Nephron progenitor cell (in vitro differentiated cells): Measurements from ENCODE around the gene UTS2.

Experiments used
- DNase-seq: peaks from one replicate; pipeline ENCODE4 v3.0.0; 2021
- H3K27ac Mint-ChIP-seq: 2 replicates; pipeline ENCODE4 v1.8.0; 2021; ENCODE audit warnings: mild to moderate bottlenecking, moderate library complexity, mixed read lengths
- H3K27me3 Mint-ChIP-seq: 2 replicates; pipeline ENCODE4 v1.8.0; 2021; ENCODE audit warnings: mild to moderate bottlenecking, low read depth, mixed read lengths; ENCODE audit not compliant: poor library complexity
- H3K36me3 Mint-ChIP-seq: 2 replicates; pipeline ENCODE4 v1.8.0; 2021; ENCODE audit warnings: low read depth, mixed read lengths
- H3K4me1 Mint-ChIP-seq: 2 replicates; pipeline ENCODE4 v1.8.0; 2021; ENCODE audit warnings: mixed read lengths
- H3K4me3 Mint-ChIP-seq: 2 replicates; pipeline ENCODE4 v1.8.0; 2021; ENCODE audit warnings: mild to moderate bottlenecking, moderate library complexity, mixed read lengths
- H3K9me3 Mint-ChIP-seq: 2 replicates; pipeline ENCODE4 v1.8.0; 2021; ENCODE audit warnings: mild to moderate bottlenecking, moderate library complexity, mixed read lengths
- TF ChIP-seq, protein P1 (sequence below): fragments of 200-600 bp; sonication (generic); IDR thresholded peaks from 2 replicates; pipeline ENCODE4 v1.5.0; 2021; ENCODE audit warnings: antibody characterized with exemption

The UTS2 gene

DNA sequence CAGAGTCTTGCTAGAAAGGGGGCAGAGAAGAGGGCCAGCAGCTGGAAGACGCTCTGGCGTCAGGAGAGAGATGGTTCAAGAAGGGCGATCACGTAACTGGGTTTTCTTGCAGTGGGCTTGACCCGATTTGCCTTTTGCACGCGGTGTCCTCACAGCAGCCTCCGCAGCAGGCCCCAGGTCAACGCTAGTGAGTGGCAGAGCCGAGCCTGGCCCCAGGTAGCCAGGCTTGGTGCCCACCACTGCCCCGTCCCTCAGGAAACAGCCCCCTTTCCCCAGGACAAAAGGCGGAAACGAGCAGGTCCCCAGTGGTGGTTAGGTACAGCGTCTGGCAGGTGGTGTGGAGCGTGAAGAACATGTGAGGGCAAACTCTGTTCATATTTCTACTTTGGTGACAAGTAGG lies 8.6 kb upstream of the UTS2 start:
- Mint-ChIP-seq H3K27ac (peak overlapping the region; percentile 40), H3K9me3 (no peaks in the 10 kb centered on the region), H3K27me3 (no peaks in the 10 kb centered on the region), H3K36me3 (no peaks in the 10 kb centered on the region), H3K4me3 (no peak overlapping the region), H3K4me1 (peaks cover 9% of the 10 kb centered on the region)
- TF ChIP-seq, protein P1, sequence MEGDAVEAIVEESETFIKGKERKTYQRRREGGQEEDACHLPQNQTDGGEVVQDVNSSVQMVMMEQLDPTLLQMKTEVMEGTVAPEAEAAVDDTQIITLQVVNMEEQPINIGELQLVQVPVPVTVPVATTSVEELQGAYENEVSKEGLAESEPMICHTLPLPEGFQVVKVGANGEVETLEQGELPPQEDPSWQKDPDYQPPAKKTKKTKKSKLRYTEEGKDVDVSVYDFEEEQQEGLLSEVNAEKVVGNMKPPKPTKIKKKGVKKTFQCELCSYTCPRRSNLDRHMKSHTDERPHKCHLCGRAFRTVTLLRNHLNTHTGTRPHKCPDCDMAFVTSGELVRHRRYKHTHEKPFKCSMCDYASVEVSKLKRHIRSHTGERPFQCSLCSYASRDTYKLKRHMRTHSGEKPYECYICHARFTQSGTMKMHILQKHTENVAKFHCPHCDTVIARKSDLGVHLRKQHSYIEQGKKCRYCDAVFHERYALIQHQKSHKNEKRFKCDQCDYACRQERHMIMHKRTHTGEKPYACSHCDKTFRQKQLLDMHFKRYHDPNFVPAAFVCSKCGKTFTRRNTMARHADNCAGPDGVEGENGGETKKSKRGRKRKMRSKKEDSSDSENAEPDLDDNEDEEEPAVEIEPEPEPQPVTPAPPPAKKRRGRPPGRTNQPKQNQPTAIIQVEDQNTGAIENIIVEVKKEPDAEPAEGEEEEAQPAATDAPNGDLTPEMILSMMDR = no peak
- DNase-seq = no peak

DNA sequence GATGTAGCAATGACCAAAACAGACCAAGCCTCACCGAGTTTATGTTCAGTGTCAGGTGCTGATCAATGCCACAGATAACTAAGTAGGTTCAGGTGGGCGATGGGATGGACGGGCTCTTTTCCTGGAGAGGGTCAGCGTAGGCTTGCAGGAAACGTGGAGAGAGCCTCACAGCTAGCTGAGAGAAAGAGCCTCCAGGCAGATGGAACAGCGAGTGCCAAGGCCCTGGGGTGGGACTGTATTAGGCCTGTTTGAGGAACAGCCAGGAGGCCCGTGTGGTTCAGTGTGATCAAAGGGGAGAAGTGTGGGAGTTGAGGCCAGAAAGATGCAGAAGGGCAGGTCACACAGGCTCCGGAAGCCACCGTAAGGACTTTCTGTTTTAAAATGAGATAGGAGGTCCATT lies 7.3 kb upstream of the UTS2 start:
- Mint-ChIP-seq H3K9me3 (no peaks in the 10 kb centered on the region), H3K27ac (no peak overlapping the region), H3K4me3 (no peak overlapping the region), H3K4me1 (peaks cover 17% of the 10 kb centered on the region), H3K36me3 (no peaks in the 10 kb centered on the region), H3K27me3 (no peaks in the 10 kb centered on the region)
- DNase-seq = no peak
- TF ChIP-seq, protein P1 = no peak

DNA sequence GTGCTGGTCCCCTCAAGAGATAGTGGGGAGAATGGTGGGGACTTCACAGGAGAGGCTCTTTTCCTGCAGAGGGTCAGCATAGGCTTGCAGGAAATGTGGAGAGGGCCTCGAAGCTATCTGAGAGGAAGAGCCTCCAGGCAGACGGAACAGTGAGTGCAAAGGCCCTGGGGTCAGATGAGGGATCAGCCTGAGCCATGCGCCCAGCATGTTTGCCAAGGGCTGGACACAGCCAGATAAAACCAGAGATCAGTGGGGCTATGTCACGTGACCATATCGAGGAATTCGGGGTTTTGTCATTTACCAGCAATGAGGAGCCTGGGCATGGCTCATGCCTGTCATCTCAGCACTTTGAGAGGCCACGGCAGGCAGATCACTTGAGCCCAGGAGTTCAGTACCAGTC lies 6.5 kb upstream of the UTS2 start:
- H3K4me1 Mint-ChIP-seq = peaks cover 17% of the 10 kb centered on the region
- DNase-seq = no peak
- peaks cover under 1% of the 10 kb centered on the region for H3K27me3 Mint-ChIP-seq
- H3K4me3 Mint-ChIP-seq = no peak overlapping the region
- no peak overlapping the region for H3K27ac Mint-ChIP-seq
- TF ChIP-seq, protein P1 = no peak
- H3K36me3 Mint-ChIP-seq = no peaks in the 10 kb centered on the region
- H3K9me3 Mint-ChIP-seq = no peaks in the 10 kb centered on the region

DNA sequence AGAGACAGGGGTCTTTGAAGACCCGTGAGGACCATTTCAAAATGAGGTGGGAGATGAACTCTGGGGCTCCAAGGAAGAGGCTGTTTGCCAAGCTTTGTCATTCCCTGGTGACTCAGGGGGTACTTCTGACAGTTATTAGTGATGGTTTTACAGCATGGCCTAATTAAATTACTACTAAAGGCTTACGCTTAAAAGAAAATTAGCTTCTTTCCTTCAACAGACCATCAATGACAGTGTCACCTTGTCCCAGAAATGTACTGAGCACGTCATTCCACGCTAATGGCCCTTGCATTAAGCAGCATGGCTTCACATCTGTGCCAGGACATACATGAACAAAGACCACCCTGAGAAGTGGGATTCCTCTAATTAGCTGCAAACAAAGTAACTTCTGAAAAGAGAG lies 5.1 kb upstream of the UTS2 start:
- Mint-ChIP-seq H3K4me3 (no peak overlapping the region), H3K9me3 (no peaks in the 10 kb centered on the region), H3K27ac (no peak overlapping the region), H3K4me1 (peaks cover 17% of the 10 kb centered on the region), H3K36me3 (no peaks in the 10 kb centered on the region), H3K27me3 (peaks cover 2% of the 10 kb centered on the region)
- DNase-seq = no peak
- TF ChIP-seq, protein P1 = no peak

DNA sequence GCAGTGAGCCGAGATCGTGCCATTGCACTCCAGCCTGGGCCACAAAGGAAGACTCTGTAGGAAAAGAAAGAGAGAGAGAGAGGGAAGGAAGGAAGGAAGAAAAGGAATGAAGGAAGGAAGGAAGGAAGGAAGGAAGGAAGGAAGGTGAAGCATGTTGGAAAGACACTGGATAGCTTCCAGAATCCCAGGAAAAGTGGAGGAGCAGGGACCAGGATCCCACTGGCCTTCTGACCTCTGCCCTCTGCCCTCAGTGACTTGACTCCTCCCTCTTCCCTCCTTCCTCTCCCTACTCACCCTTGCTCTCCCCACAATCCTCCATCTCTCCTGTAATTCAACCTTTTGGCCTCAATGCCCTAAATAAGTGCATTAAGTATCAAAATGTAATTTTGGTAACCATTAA lies 4.1 kb upstream of the UTS2 start:
- DNase-seq = no peak
- H3K4me1 Mint-ChIP-seq = peaks cover 17% of the 10 kb centered on the region
- no peaks in the 10 kb centered on the region for H3K36me3 Mint-ChIP-seq
- no peaks in the 10 kb centered on the region for H3K9me3 Mint-ChIP-seq
- no peak overlapping the region for H3K4me3 Mint-ChIP-seq
- TF ChIP-seq, protein P1 = no peak
- H3K27ac Mint-ChIP-seq = no peak overlapping the region
- peaks cover 2% of the 10 kb centered on the region for H3K27me3 Mint-ChIP-seq

DNA sequence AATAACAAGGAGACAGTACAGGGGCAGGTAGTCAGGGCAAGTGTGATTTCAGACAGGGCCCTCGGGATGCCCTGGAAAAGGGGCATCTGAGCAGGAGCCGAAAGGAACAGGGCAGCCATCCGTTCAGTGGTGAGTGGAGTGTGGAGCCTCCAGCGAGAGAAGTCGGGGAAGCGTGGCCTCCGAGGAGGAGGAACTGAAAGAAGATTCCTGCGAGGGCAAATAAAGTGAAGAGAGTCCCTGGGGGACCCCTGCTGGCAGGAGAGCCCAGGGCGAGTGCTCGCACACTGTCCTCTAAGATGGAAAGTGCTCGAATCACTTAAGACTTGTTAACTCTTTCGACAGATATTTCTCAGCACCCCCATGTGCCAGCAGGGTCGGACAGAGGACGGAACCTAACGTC lies 3.5 kb upstream of the UTS2 start:
- DNase-seq = peak; percentile 34
- peaks cover 17% of the 10 kb centered on the region for H3K4me1 Mint-ChIP-seq
- TF ChIP-seq, protein P1 = no peak
- peak overlapping the region; percentile 47 for H3K27ac Mint-ChIP-seq
- no peaks in the 10 kb centered on the region for H3K9me3 Mint-ChIP-seq
- peak overlapping the region; percentile 10 for H3K4me3 Mint-ChIP-seq
- H3K36me3 Mint-ChIP-seq = no peaks in the 10 kb centered on the region
- peaks cover 4% of the 10 kb centered on the region for H3K27me3 Mint-ChIP-seq
